ENCODE data around the gene CBX2.
"Not testable (repeated sequence)": the region's sequence is repeated elsewhere in the genome, so short reads cannot be mapped to it uniquely, and the experiment has no call there.

CBX2 gene

GRCh38 chr17:79742951-79743476 lies 34.9 kb upstream of the CBX2 start:
- DNase-seq (ENCODE audit: low read depth in 3 of 3), result no peak

GRCh38 chr17:79743614-79744013 lies 34.3 kb upstream of the CBX2 start:
- DNase-seq (ENCODE audit: low read depth in 3 of 3), result no peak

- DNase-seq (ENCODE audit: low read depth in 3 of 3), result no peak
Observed at GRCh38 chr17:79745641-79746105, 32.3 kb upstream of the CBX2 start.

- no peak for DNase-seq (ENCODE audit: low read depth in 3 of 3)
Observed at GRCh38 chr17:79746889-79747507, 30.9 kb upstream of the CBX2 start.

- DNase-seq (ENCODE audit: low read depth in 3 of 3), result no peak
Observed at GRCh38 chr17:79747508-79748294, 30.2 kb upstream of the CBX2 start.

GRCh38 chr17:79748295-79749099 lies 29.5 kb upstream of the CBX2 start:
- no peak for DNase-seq (ENCODE audit: low read depth in 3 of 3)

GRCh38 chr17:79749156-79749815 lies 28.7 kb upstream of the CBX2 start:
- no peak for DNase-seq (ENCODE audit: low read depth in 3 of 3)

- DNase-seq (ENCODE audit: low read depth in 3 of 3), result no peak
Observed at GRCh38 chr17:79749958-79750357, 28.0 kb upstream of the CBX2 start.

- DNase-seq (ENCODE audit: low read depth in 3 of 3), result no peak
Observed at GRCh38 chr17:79750650-79751545, 27.1 kb upstream of the CBX2 start.

- DNase-seq (ENCODE audit: low read depth in 3 of 3), result no peak
Observed at GRCh38 chr17:79752175-79752574, 25.8 kb upstream of the CBX2 start.

GRCh38 chr17:79754370-79754769 lies 23.6 kb upstream of the CBX2 start:
- no peak for DNase-seq (ENCODE audit: low read depth in 3 of 3)

GRCh38 chr17:79754903-79755302 lies 23.0 kb upstream of the CBX2 start:
- not testable (repeated sequence) for DNase-seq (ENCODE audit: low read depth in 3 of 3)

- DNase-seq (ENCODE audit: low read depth in 3 of 3), result no peak
Observed at GRCh38 chr17:79755591-79755990, 22.4 kb upstream of the CBX2 start.

- no peak for DNase-seq (ENCODE audit: low read depth in 3 of 3)
Observed at GRCh38 chr17:79757140-79757745, 20.7 kb upstream of the CBX2 start.

GRCh38 chr17:79758271-79758670 lies 19.7 kb upstream of the CBX2 start:
- DNase-seq (ENCODE audit: low read depth in 3 of 3), result no peak

- DNase-seq (ENCODE audit: low read depth in 3 of 3), result no peak
Observed at GRCh38 chr17:79760197-79760906, 17.6 kb upstream of the CBX2 start.

GRCh38 chr17:79761894-79762589 lies 15.9 kb upstream of the CBX2 start:
- no peak for DNase-seq (ENCODE audit: low read depth in 3 of 3)

- no peak for DNase-seq (ENCODE audit: low read depth in 3 of 3)
Observed at GRCh38 chr17:79765708-79766107, 12.2 kb upstream of the CBX2 start.
